Fibroblast of peridontal ligament (primary cell): ENCODE data around the gene IGF2BP2.

Experiments
- DNase-seq: peaks from one replicate; pipeline ENCODE4 v3.0.0-alpha.2; 2010; ENCODE audit errors: extremely low read depth

Gene IGF2BP2

DNA sequence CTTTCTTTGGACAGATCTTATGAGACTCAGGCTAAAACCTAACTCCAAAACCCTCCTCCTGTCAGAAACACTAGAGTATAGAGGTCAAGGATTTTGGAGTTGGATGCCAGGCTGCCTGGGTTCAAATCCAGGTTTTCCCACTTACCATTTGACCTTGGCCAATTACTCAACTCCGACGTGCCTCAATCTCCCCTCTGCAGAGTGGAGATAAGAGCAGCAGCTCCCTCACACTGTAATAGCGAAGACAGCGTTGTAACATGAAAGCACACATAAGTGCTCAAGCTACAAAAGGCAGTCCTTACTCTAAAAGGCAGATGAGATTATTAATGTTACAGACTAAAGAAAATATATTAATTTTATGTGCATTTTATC, 90.1 kb downstream of the IGF2BP2 start:
- DNase-seq, result no peak

DNA sequence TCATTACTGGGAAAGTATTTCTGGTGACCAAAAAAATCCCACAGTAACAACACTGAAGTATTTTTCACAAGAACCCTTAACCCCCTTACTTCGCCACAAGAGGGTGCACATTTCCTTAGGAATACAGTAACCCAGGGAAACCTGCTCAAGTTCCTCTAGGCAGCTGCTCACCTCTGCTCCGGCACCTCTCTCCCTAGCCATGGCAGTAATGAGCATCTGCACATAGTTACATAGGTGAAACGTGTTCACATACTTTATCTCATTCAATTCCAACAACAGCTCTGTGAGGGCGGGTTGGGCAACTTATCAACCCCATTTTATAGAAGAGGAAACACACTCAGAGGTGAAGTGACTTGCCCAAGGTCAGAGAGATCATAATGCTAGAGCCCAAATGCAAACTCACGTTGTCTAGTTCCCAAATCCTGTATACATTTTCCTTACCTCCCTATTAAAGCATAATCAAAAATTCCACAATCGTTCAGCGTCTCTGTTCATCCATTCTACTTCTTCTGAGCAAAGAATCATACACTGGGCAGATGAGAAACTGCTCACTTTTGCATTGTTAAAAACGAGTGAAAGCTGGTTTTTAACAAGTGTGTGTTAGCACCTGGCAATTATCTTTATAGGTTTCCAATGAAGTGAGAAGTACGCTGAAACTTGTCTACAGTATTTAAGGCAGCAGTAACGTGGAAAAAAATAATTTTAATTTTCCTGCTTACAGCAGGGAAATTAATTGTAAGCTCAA, 90.7 kb downstream of the IGF2BP2 start:
- peak; percentile 90 for DNase-seq

DNA sequence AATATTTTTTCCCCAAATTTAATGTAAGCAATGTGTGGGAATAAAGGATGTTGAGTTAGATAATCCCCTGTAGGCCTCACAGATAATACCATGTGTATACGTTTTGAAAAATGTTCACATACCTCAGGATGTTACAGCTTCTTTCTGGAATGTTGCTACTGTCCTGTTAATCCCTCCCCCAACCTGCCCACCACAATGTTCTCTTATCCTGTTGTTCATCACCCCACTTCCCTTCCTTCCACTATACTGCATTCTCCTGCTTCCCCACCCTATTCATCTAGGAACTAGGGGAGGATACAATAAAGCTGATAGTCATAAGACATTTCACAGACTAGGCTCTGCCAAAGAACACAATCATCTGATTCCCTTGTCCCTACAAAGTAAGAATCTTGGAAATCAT, 92.1 kb downstream of the IGF2BP2 start:
- peak; percentile 50 for DNase-seq

DNA sequence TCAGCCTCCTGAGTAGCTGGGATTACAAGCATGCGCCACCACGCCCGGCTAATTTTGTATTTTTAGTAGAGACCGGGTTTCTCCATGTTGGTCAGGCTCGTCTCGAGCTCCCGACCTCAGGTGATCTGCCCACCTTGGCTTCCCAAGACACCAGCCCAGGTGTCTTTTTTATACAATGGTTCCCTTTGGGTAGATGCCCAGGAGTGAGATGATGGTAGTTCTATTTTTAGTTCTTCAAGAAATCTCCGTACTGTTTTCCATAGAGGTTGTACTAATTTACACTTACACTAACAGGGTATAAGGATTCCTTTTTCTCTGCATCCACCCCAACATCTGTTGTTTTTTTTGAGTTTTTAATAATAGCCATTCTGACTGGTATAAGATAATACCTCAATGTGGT, 94.3 kb downstream of the IGF2BP2 start:
- DNase-seq, result no peak

DNA sequence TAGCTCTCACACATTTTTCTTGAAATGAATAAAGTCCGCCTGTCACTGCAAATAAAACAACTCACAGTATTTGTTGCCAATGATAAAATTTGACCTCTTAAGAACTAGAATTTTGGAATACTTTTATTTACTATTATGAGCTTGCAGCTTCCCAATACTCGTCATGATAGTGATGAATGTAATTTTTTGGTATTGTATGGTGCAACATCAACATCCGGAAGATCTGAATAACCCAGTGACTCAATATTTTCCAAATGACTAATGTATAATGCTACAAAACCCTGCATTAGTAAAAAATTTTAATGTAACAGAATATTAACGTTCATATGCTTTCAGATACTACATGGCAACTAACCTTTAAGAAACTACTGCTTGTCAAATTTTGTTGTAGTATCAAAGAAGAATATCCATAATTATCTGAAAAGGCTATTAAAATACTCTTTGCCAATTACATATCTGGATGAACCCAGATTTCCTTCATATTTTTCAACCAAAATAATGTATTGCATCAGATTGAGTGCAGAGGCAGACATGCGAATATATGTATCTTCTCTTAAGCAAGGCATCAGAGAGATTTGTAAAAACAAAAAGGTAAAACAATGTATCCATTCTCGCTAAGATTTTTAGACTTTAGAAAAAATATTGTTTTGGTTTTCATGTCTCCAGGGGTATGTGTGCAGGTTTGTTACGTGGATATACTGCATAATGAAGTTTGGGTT, 95.3 kb downstream of the IGF2BP2 start:
- peak; percentile 93 for DNase-seq

DNA sequence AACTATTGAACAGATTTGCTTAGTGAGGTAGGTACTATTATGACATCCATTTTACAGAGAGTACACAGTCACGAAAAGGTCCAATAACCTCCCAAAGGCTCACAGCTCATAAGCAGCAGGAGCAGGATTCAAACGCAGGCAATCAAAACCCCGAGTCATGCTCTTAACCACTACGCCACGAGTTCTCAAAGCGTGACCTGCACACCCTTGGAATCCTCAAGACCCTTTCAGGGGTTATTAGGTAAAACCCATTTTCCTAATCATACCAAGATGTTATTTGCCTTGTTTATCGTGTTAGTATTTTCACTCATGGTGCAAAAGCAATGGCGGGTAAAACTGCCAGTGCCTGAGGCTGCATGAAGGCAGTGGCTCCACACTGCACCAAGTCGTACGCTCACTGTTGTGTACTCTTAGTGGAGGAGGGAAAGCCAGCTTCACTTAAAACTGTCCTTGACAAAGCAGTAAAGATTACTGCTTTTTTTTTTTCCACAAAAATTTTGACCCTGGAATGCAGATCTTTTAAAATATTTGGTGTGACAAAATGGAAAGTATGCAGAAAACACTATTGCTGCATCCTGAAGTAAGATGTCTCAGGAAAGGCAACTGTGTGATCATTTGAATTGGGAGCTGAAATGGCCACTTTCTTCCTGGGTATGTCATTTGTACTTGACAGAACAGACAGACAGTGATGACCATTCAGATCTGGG, 96.1 kb downstream of the IGF2BP2 start:
- peak; percentile 74 for DNase-seq

DNA sequence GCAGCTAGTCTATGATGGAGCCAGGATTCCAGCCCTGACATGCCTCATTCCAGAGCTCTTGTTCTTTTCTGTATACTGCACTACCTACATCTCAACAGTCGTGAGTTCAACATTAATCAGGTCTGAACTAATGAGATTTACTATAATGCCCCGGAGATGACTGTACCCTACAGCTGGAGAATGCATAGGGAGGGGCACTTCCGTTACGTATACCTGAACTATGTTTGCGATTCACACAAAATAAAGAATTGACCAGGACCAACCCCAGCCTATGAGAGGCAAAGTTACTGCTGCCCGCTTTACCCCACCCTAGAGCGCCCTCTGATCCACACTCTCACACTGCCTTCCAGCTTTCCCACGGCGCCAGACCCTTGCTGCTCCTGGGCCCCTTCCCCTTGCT, 97.0 kb downstream of the IGF2BP2 start:
- no peak for DNase-seq

DNA sequence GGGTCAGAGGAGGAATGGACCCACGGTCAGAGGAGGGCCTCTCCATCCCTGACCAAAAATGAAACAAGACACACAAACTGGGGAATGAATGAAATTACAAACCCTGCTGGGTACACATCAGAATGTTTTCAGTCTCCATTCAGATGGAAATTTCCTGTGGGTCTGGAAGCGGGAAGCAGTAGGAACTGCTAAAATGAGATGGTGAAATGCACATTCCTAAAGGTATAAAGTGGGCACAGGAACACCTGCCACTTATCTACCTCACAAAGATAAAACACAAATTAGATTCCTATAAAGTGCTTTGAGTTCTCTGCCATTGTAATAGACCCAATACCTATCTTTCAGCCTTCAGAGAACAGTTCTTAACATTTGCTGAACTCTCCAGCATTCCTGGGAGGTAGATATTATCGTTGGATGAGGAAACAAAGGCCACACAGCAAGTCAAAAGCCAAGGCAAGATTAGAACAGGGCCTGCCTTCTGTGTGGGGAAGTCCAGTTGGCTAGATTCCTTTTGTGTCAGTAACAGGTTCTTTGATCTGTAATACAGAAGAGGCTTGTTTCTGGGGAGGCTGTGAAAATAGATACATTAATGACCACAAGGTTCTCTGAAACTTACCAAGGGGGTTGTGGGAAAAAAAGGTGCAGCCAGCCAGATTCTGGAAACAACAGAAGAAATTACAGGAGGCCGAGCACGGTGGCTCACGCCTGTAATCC, 98.4 kb downstream of the IGF2BP2 start:
- no peak for DNase-seq

DNA sequence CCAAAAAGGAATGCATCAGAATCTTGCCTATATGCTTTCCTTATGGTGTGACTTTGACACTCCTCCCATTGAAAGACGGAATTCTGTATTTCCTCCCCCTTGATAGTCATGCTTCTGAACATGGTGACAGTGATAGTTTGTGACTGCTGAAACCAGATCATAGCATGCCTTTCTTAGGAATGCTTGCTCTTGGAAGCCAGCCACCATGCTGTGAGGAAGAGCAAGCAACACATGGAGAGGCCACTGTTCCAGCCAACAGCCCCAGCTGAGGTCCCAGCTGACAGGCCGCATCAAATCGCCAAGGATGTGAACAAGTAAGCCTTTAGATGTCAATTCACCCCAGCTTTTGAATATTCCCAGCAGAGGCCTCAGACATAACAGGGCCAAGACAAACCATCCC, 100.1 kb downstream of the IGF2BP2 start:
- DNase-seq, result peak; percentile 50

DNA sequence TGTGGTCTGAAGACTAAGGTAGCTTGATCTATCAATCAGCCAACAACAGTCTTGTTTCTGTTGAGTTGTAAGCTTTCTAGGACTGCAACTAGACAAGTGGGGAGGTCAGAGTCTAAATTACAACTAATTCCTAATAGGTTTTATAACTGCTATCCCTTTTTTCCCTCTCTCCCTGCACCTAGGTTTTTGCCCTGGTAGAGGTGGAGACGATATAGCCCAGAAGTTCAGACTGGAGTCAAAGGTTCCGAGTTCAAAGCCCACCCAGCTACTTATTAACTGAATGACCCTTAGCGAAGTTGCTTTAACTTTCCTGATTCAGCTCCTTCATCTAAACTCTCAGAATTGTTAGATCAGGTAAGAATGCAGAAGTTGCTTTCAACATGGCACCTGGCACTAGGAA, 100.6 kb downstream of the IGF2BP2 start:
- no peak for DNase-seq

DNA sequence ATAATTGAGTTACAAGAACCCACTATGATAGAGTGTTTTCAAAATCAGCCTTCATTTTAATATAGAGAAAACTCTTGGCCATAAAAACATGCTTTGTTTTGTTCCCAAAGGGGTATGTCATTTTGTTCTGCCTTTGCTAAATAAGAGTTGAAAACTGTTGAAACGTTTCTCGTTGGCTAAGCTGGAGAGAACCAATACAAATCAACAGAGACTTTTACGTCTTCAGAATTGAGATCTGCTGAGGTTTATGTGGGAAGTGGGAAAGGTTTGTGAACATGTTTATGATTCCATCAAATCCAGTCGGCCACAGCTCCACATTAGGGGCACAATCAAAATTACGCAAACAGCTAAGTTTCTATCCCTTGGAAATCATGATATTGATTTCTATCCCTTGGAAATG, 102.0 kb downstream of the IGF2BP2 start:
- DNase-seq, result peak; percentile 56

DNA sequence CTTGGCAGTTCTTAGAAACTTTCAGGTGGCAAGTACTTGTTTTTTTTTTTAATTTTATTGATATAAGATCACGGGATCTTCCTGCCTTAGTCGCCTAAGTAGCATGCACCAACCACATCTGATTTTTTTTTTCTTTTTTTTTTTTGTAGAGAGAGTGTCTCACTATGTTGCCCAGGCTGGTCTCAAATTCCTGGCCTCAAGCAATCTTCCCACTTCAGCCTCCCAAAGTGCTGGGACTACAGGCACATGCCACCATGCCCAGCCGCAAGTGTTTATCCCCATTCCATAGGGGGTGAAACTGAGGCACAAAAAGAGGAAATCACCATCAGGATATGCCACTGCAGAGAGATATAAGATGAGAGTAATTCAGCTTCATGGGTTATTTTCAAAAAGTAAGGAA, 102.9 kb downstream of the IGF2BP2 start:
- no peak for DNase-seq

DNA sequence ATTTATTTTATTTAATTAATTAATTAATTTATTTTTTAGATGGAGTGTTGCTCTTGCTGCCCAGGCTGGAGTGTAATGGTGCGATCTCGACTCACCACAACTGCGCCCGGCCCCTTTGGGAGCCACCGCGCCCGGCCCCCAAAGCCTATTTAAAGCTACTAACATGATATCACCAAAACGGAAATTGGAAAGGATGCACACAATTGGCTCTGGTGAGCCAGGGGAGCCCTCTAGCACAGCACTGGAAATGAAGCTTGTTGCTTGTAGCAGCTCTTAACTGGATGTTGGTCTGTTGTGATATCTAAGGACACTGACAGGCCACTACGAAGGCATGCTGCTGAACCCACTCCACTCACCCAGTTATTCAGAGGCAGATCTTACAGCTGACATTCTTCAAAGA, 104.5 kb downstream of the IGF2BP2 start:
- no peak for DNase-seq

DNA sequence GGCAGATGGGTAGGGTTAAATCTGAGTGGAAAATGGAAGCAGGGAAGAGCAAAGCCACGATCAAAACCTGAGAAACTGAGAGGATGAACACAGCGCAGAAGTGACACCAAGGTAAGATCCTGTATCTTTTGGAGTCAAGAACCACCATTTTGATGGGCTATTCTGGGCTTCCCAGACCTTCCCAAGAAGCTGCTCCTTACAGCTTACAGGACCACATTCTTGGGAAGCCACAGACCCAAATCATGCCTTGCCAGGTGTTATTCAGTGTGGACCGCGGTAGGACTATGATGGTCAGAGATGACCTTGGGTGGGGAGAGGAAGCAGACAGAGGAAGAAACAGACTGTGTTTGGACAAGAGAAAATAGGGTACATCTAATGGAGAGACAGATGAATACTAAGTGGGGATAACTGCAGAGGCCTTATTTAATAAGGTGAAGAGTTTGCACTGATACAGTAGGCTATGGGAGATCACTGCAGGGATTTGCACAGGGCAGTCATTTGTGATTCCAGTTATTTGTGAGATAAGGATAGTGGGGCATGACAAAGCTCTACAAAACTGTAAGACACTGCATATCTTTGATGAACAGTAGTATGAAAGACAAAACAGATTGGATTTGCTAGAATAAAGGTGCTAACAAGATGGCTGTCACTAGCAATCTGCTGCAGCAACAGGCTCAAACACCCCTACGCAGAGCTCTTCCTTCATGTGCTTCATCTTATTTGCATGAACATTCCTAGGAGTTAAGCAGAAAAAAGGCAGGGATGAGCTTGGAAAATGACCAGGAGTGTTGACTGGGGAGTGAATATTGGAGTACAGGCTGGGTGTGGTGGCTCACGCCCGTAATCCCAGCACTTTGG, 105.9 kb downstream of the IGF2BP2 start:
- no peak for DNase-seq

DNA sequence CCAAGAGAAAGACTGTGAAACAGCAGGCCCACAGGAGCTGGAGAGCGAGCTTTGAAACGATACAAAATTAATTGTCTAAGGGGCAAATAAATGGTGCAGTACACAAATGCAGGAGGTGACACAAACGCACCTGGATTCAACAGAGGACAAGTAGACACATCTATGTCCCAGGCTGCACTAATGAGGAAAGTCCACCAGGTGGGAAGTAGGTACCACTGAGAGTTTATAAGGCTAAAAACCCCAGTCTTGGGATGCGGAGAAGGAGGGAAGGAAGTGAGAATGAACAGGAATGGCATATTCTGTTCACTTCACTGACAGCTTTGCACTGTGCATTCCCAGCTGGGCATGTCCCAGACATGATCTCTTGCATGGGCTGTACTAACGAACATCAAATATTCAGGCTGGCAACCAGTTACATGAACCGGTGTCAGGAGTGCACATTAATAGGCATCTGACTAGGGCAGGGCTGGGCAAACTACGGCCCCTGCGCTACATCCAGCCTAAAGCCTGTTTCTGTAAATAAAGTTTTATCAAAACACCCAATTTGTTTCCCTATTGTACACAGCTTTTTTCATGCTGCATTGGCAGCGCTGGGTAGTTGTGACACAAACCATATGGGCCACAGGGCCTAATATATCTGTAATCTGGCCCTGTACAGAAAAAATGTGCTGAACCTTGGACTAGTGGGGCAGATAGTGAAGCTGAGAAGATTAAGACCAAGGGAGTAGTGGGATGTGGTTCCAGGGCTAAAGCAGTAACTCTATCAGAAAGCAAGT, 107.0 kb downstream of the IGF2BP2 start:
- no peak for DNase-seq

DNA sequence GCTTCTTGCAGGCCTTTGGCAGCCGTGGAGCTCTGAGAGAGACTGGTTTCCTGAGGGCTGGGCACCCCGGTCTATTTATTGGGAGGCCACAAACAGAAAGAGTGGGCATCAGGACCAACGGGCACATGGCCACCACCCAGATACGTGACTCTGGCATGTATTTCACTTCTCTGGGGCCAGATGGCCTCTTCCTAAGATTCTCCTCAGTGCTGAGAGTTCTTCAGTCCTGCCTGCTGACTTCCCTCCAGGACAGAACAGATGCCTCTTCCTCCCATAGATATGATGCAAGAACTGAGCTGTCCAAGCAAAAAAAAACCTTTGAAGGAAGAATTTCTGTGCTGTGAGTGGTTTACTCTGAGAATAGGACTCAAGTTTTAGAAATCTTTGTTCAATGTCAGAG, 107.7 kb downstream of the IGF2BP2 start:
- peak; percentile 90 for DNase-seq

DNA sequence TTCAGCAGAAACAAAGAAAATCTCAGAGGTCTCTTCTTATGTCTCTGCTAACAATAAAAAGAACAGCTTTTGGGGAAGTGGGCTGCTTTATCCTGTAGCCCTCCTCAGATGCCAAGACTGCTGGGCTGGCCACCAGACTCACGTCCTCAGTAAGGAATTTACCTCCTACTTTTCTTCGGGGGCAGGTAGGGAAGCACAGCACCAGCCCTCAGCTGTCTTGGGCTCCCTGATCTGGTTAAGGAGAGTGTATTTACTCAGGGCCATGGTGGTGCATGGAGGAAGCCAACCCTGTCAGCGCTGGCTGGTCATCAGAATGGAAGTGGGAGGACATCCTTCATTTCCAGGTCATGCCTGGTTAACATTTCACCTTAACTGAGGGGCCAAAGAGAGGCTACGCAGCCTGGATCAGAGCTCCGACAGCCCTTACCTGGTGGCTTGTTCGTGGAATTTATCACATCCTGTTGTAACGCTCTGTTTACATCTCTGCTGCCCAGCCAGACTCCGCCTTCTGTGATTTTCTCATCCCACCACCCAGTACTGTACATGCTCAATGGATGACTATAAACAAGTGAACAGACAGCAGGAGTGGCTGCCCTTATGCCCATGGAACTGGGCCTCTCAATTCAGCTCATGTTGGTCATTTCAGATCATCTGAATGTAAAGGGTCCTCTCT, 108.3 kb downstream of the IGF2BP2 start:
- DNase-seq, result no peak

DNA sequence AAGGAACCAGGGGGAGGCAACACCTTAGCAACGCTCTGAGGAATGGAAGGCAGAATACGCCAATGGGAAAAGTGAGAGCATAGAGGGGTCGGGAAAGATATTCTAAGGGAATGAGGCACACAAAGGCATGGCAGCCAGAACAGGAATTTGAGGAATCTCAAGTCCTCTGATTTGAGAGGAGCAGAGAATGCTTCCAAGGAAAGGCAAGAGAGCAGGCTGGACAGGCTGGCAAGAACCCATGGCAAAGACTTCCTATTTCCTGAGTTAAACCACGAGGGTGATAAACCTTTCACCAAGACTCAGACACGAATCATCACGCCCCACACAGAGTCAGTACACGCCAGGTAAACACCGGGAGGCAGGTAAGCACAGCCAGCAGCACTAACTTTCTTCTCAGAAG, 109.8 kb downstream of the IGF2BP2 start:
- DNase-seq, result peak; percentile 61

DNA sequence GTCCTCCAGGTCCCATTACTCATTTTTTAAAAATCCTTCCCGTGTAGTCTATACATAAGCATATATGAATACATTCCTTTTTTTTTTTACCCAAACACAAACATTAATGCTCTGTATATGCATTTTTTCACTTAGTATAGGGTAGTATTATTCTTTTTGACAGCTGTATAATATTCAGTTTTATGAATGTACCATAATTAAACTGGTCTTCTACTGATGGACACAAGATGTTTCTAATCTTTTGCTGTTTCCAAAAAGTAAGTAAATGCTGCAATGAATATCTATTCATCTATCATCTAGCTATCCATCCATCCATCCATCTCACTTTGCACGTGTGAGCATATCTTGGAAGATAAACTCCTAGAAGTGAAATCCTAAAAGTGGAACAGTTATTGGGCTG, 110.8 kb downstream of the IGF2BP2 start:
- DNase-seq, result no peak

DNA sequence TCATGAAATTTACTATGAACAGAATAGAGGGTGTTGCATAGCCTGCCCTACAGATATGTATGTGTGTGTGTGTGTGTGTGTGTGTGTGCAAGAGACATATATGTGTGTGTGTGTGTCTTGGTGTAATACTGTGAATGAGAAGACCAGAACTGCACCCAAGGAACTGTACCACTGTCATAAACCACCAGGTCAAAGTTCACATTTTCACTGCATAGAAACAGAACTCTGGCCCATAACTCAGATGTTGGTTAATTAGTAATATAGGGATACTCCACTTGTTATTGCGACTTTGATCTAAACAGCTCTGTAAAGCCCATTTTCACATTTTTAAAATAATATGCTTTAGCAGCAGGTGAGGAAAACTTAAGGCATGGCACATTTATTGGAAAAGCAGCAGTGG, 111.8 kb downstream of the IGF2BP2 start:
- no peak for DNase-seq
